Hypothalamus (tissue), 51 donors: Measurements from ENCODE around the gene CEBPZOS.
A peak's percentile ranks its signal among the peaks of the same experiment; 100 is the strongest.

Experiments
- DNase-seq, 51 donors: peaks; one replicate each; lab custom pipeline; 2025; lab: John Stamatoyannopoulos, UW

Gene CEBPZOS

DNA sequence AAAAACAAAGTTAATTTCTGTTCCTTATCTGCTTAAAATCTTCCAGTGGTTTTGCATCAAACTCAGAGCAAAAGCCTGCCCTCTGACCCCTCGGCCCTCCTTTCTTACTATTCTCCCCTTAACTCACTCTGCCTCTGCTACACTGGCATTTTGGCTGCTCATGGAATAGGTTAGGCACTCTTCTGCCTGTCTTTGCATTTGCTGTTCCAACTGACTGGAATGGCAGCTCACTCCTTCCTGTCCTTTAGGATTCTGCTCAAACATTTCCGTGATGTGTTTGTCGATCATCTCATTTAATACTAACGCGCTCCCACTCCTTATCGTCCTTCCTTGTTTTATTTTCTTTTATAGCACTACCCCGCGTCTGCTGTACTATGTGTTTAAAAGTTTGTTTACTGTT is 34.3 kb downstream of the CEBPZOS start:
- no peak for DNase-seq

DNA sequence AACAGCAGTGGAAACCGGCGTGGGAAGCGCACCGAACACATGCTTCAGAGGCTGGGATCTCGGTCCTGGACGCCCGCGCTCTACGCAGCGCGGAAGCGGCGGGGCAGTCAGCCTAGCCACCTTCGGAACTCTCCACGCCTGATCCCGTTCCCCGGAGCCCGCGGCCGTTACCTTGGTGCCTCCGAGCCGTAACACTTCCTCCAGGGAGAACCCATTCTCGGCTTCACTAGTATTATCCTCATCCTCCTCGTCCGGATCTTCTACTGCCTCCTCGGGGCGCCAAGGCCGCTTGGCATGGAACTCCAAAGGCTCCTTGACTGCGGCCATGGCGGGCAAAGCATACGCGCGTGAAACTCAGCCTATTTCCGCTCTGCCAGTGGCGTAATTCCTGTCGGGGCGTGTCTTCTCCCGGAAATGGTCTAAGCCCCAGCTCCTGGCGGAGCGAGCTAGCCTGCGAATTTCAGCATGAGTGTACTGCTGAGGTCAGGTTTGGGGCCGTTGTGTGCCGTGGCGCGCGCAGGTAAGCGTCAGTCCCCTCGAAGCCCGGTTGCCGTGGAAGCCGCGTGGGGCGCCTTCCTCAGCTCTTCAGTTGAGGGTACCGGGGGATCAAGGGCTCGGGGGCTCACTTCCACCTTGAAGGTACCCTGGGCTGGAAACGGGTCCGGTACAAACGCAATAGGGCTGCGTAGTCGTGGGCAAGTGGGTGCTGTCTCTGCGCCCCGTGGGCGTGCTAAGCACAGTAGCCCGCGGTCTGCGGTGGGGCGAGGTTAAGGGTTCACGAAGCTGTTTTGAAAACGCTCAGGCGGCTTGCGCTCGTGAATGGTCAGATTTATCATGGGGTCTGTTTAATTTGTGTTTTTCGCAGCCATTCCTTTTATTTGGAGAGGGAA is 35.2 kb downstream of the CEBPZOS start, which contains the start of the genes CEBPZ and NDUFAF7:
TSS of gene CEBPZ (minus strand) at position 356 of the 890 bp plus-strand sequence. CDS start at position 327, 29 bp downstream.
TSS of gene NDUFAF7 (plus strand) at position 418 of the 890 bp plus-strand sequence. CDS start at position 466, 48 bp downstream.
- DNase-seq: peak; percentile 39 to 95 (median 83)

DNA sequence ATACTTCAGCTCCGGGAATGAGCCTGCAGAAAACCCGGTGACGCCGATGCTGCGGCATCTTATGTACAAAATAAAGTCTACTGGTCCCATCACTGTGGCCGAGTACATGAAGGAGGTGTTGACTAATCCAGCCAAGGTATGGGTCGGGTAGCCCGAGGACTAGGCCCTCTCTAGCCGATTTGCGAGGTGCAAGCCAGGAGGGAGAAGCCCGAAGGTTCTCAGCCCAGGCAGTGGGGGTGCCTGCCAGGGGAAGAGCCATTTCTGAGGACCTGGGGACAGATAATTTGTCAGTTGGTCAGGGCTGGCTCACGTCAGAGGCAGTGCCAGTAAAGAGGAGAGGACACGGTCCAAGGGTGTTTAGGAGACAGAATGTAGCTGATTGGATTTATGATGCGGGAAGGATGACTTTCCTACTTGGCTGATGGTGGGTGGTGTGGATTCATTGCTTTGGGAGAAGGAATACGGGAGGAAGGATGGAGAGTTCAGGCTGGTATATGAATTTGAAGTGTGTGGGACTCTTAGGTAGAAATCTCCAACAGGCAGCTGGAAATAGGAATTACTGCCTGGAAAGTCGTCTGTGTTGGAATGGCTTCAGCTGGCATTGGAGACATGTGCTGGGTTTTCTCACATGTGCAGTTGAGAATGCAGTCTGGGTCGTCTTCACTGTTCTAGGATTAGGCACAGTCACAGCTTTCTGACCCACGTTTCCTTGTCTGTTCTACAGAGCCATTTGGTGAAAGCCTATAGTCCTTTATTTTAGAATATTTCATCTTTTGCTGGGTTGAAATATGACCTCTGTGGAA is 36.0 kb downstream of the CEBPZOS start:
- DNase-seq: peak in 10 of 51 donors; percentile 3 to 38 (median 18)

DNA sequence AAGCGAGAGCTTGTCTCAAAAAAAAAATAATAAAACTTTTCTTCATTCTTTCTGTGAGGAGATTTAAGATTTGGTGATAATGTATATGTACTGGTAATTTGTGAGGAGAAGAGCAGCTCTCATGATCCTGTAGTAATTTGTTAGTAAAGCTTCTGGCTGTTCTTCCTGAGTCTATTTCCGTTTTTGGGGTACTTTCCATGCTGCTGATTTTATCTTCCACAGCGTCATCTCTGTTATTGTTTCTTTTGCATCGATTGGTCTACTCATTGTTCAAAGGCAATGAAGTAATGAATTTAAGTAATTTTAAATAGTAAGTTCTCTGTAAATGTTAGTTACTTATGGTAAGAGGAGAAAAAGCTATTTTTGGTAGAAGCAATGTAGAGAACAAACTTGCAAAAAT is 47.1 kb downstream of the CEBPZOS start:
- no peak for DNase-seq

DNA sequence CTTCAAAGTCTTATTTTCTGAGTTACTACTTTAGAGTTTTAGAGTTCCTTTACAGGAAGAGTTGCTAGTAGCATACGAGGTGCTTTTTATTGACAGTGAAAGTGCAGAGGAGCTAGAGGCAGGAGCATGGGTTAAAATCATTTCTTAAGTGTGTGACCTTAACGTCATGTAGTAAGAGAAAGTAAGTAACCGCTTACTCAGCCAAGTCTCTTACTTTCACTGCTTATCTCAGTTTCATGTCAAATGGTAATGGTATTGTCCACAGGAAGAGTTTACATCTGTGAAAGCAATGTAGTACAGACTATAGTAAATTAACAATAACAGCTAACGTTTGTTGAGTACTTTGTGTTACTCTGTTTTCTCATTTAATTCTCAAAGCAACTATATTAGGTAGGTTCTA is 47.7 kb downstream of the CEBPZOS start:
- no peak for DNase-seq

DNA sequence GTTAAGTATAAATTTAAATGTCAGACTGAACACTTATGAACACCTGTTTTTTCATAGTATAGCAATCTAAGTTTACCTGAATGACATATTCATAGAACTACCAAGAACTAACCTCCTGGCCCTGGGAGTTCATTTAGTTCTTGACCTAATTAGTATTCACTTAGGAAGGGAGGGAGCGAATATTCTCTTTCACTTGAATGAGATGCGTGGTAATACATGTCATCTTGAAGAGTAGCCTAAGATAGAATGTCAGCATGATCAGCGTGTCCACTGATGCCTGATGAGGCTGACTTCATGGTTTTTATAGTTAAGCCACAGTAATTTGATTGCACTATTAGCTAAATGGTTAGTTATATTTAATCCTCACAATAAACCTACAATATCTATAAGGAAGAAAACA is 48.5 kb downstream of the CEBPZOS start:
- no peak for DNase-seq

DNA sequence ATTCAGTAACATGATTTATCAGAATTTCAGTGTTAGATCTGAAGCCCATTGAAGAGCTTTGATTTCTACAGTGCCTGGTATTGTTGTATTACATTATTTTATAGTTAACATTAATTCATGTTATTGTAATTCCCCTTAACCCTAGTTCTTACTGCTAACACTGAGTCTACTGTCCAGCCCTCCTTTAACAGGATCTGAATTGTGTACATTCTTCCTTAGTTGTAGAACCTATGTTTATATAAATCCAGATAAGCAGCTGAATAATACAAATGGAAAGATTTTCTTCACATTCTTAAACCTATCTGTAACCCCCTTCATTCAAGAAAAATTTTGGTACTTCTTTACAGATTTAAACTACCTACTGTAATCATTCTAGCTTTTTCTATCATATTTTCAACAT is 49.9 kb downstream of the CEBPZOS start:
- DNase-seq: no peak

DNA sequence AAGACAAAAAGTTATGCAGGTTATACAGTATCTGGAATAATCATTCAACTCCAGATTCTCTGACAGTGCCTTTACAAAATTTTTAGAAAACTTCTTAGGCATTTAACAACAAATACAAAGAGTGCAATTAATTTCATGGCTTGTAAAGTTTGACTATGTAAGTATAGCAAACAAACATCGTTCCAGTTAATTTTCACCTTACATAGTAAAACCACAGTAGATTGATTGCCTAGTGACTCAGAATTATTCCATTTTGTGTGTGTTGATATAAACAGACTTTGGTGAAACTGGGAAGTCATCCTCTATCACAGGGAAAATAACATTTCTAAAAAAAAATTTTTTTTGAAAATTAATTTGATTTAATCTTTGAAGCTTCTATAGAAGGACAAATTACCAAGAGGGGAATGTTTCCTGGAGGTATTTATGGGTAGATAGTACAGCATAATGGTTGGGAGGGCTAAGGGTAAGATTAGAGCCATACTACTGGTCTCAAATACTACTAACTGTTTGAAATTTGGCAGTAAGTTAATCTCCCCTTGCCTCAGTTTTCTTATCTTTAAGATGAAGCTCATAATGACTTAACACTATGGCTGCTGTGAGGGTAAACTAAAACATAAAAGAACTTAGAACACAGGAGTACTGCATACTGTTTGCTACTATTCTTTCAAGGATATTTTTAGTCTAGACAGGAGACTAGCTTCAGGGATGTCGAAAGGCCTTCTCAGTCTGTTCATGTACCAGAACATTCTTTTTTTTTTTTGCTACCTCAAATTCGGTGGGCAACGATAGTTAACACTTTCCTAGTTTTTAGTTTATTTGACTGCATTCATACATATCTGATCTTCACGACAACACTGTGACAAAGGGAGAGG is 54.8 kb downstream of the CEBPZOS start:
- DNase-seq: no peak
